ENCODE results near the gene PDE8A. TPM values are rescaled to one million over a fixed set of nuclear protein-coding genes. Genes with fewer than 3 reads are reported as not detected.
"Not testable (repeated sequence)": the region's sequence is repeated elsewhere in the genome, so short reads cannot be mapped to it uniquely, and the experiment has no call there.

The PDE8A gene
- total and polyA plus RNA-seq, 7 donors, result 27.8 to 45.5 (median 39.0) TPM

GRCh38 chr15:85178308-85178707 lies 196.7 kb downstream of the PDE8A start:
- TF ChIP-seq CTCF (IDR thresholded peaks at IDR 0.05) (no peak), POLR2A (IDR thresholded peaks at IDR 0.05) (no peak), POLR2AphosphoS5 (IDR thresholded peaks at IDR 0.05) (no peak), EP300 (IDR thresholded peaks at IDR 0.05) (no peak)
- intact Hi-C loops (cut with DNase I), result no loop called here
- WGBS, 2 donors, result 49 to 80% methylated on average over 4 of the region's 4 CpGs
- no peak for DNase-seq
- Histone ChIP-seq H3K9me3 (no peaks in the 10 kb centered on the region), H3K27me3 (no peaks in the 10 kb centered on the region), H3K4me1 (peaks cover 0 to 10% (median 4%) of the 10 kb centered on the region in 4 donors), H3K27ac (no peak overlapping the region), H3K36me3 (no peaks in the 10 kb centered on the region), H3K4me3 (no peak overlapping the region)

- Histone ChIP-seq H3K27me3 (no peaks in the 10 kb centered on the region), H3K4me1 (peaks cover 0 to 10% (median 4%) of the 10 kb centered on the region in 4 donors), H3K4me3 (no peak overlapping the region), H3K27ac (no peak overlapping the region), H3K36me3 (no peaks in the 10 kb centered on the region), H3K9me3 (no peaks in the 10 kb centered on the region)
- whole genome bisulfite sequencing, 2 donors, result 68 to 89% methylated on average over 3 of the region's 3 CpGs
- intact Hi-C loops (cut with DNase I), result no loop called here
- TF ChIP-seq EP300 (IDR thresholded peaks at IDR 0.05), result no peak
- no peak for TF ChIP-seq POLR2A (IDR thresholded peaks at IDR 0.05)
- no peak for TF ChIP-seq CTCF (IDR thresholded peaks at IDR 0.05)
- no peak for TF ChIP-seq POLR2AphosphoS5 (IDR thresholded peaks at IDR 0.05)
- DNase-seq, result no peak
These were observed 198.0 kb downstream of the PDE8A start for GRCh38 chr15:85179700-85180099.

- DNase-seq; H3K4me1 ChIP-seq; H3K36me3 ChIP-seq; H3K9me3 ChIP-seq; H3K27me3 ChIP-seq; intact Hi-C loops (cut with DNase I); H3K27ac ChIP-seq; H3K4me3 ChIP-seq: not testable (repeated sequence)
- 53 to 88% methylated on average over 11 of the region's 11 CpGs for WGBS, 2 donors
These were observed 203.7 kb downstream of the PDE8A start for GRCh38 chr15:85185350-85185749.

- DNase-seq; H3K27me3 ChIP-seq; H3K36me3 ChIP-seq; H3K4me3 ChIP-seq; H3K9me3 ChIP-seq; intact Hi-C loops (cut with DNase I); H3K27ac ChIP-seq; H3K4me1 ChIP-seq: not testable (repeated sequence)
- 89 to 90% methylated on average over 3 of the region's 3 CpGs for WGBS, 2 donors
These were observed 206.5 kb downstream of the PDE8A start for GRCh38 chr15:85188171-85188577.

Small RNA genes within 50 kb of the gene (small RNA-seq; reads per million reads assigned to genes)
- gene AC044860.2 (0 reads per million in 3 donors), gene RNU6-339P (0 reads per million in 3 donors), gene RNU6-796P (0 reads per million in 3 donors)

Other genes with a start within 250 kb of the PDE8A start
- gene ZNF592, start 233.3 kb upstream of the PDE8A start, total RNA-seq, result 10 to 100 TPM; 12.5 to 14.1 (median 13.7) TPM
- gene ZNF592, start 233.3 kb upstream of the PDE8A start, polyA plus RNA-seq, result 10 to 100 TPM in 1 of 3 donors, 1 to 10 TPM in 2; 6.0 to 20.4 (median 8.1) TPM
- gene ALPK3, start 164.5 kb upstream of the PDE8A start, total RNA-seq, result 10 to 100 TPM in 2 of 4 donors, 1 to 10 TPM in 2; 3.9 to 41.0 (median 14.2) TPM
- gene ALPK3, start 164.5 kb upstream of the PDE8A start, polyA plus RNA-seq, result 1 to 10 TPM in 1 of 3 donors, under 1 TPM in 2; under 0.01 to 2.4 (median under 0.01) TPM
- not detected for gene SLC28A1, start 97.2 kb upstream of the PDE8A start, total RNA-seq
- not detected for gene SLC28A1, start 97.2 kb upstream of the PDE8A start, polyA plus RNA-seq